Activated CD4-positive, CD25-positive, alpha-beta regulatory T cell (primary cell): ENCODE data around the gene CSRP3.

Experiments
- DNase-seq, 4 experiments: peaks; one replicate each; lab custom pipeline; 2025; lab: John Stamatoyannopoulos, UW

The CSRP3 gene

GRCh38 chr11:19201737-19202605 lies at the start of gene CSRP3:
CSRP3 (minus strand) TSS chr11:19201983; CDS start chr11:19192448, 9,535 bp downstream.
- DNase-seq, result no peak

- no peak for DNase-seq
Measured at GRCh38 chr11:19251577-19251976, 49.8 kb upstream of the CSRP3 start.

GRCh38 chr11:19246816-19247215 lies 45.0 kb upstream of the CSRP3 start:
- no peak for DNase-seq

- DNase-seq, result no peak
Measured at GRCh38 chr11:19245351-19245750, 43.6 kb upstream of the CSRP3 start.

- DNase-seq, result no peak
Measured at GRCh38 chr11:19244621-19245020, 42.8 kb upstream of the CSRP3 start.

- no peak for DNase-seq
Measured at GRCh38 chr11:19244084-19244483, 42.3 kb upstream of the CSRP3 start.

- no peak for DNase-seq
Measured at GRCh38 chr11:19243613-19244012, 41.8 kb upstream of the CSRP3 start.

- no peak for DNase-seq
Measured at GRCh38 chr11:19243143-19243542, 41.4 kb upstream of the CSRP3 start.

GRCh38 chr11:19242179-19242932 lies 40.6 kb upstream of the CSRP3 start:
- DNase-seq, result no peak

GRCh38 chr11:19241260-19242178 lies 39.7 kb upstream of the CSRP3 start:
- DNase-seq, result peak in 1 of 4 experiments; percentile 14

GRCh38 chr11:19240420-19241259 lies 38.9 kb upstream of the CSRP3 start, which contains the start of gene E2F8:
E2F8 (minus strand) TSS chr11:19240945; CDS start chr11:19240121, 824 bp downstream.
- peak; percentile 53 to 69 (median 60) for DNase-seq

- no peak for DNase-seq
Measured at GRCh38 chr11:19239039-19239438, 37.3 kb upstream of the CSRP3 start.

GRCh38 chr11:19237813-19238212 lies 36.0 kb upstream of the CSRP3 start:
- no peak for DNase-seq

GRCh38 chr11:19237381-19237780 lies 35.6 kb upstream of the CSRP3 start:
- no peak for DNase-seq

GRCh38 chr11:19234231-19234817 lies 32.5 kb upstream of the CSRP3 start:
- DNase-seq, result no peak

- no peak for DNase-seq
Measured at GRCh38 chr11:19232910-19233503, 31.2 kb upstream of the CSRP3 start.

- DNase-seq, result no peak
Measured at GRCh38 chr11:19229671-19230070, 27.9 kb upstream of the CSRP3 start.

- no peak for DNase-seq
Measured at GRCh38 chr11:19228968-19229367, 27.2 kb upstream of the CSRP3 start.

GRCh38 chr11:19226378-19227195 lies 24.8 kb upstream of the CSRP3 start:
- DNase-seq, result no peak
